Right renal cortex interstitium (tissue), 3 donors: Measurements from ENCODE around the gene KCTD18. TPM values are rescaled to one million over a fixed set of nuclear protein-coding genes. Genes with fewer than 3 reads are reported as not detected.
A peak's percentile ranks its signal among the peaks of the same experiment; 100 is the strongest.

Experiments used
- DNase-seq, 3 donors: peaks; one replicate each; pipeline ENCODE4 v3.0.0-alpha.2; 2013; ENCODE audit warnings: low read depth in 3 of 3, low spot score in 2 of 3
- polyA plus RNA-seq, 3 donors: library from polyadenylated mRNA; unstranded; fragments of 120-200 nt; gene quantifications; one replicate each; pipeline ENCODE4 v1.2.1, GENCODE V29; 2013; ENCODE audit not compliant: insufficient read length in 3 of 3

Gene KCTD18
- polyA plus RNA-seq, 3 donors, result 14.7 to 16.1 (median 14.7) TPM

DNA sequence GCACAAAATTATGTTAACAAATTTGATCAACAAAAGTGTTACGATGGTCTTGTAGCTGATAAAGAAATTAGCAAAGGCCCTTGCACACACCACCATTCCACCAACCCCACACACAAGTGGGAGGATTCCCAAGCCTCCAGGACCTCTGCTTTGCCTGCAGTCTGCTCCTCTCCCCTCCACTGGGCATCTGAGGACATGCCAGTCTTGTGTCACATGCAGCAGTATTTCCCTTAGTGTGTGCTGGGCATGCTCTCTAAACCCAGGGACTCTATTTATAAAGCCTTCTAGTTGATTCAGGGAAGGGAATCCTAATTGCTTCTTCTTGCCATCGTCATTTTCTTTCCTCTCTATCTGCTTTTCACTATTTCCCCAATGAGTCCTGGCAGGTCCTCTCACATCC lies 53.3 kb downstream of the KCTD18 start:
- DNase-seq, result no peak

DNA sequence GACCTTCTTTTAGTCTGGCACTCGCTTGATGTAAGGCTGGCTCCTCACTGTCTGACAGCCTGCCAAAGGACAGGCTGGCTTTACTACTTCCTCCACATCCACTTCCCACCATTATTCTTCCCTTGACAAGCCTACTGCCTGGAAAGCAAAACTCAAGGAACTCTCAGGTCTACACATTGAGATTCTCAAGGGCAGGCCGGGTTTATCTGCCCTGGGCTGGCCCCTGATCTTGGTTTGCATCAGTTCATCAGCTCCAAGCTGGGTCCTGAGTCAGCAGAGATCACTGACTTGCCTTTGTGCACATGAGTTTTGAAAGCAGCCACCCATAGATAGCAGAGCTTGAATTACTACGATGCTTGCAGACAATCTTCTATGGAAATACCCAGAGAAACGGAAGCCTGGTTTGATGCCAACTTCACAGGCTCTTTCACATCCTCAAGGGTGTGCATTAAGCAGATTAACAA lies 53.9 kb downstream of the KCTD18 start:
- no peak for DNase-seq

DNA sequence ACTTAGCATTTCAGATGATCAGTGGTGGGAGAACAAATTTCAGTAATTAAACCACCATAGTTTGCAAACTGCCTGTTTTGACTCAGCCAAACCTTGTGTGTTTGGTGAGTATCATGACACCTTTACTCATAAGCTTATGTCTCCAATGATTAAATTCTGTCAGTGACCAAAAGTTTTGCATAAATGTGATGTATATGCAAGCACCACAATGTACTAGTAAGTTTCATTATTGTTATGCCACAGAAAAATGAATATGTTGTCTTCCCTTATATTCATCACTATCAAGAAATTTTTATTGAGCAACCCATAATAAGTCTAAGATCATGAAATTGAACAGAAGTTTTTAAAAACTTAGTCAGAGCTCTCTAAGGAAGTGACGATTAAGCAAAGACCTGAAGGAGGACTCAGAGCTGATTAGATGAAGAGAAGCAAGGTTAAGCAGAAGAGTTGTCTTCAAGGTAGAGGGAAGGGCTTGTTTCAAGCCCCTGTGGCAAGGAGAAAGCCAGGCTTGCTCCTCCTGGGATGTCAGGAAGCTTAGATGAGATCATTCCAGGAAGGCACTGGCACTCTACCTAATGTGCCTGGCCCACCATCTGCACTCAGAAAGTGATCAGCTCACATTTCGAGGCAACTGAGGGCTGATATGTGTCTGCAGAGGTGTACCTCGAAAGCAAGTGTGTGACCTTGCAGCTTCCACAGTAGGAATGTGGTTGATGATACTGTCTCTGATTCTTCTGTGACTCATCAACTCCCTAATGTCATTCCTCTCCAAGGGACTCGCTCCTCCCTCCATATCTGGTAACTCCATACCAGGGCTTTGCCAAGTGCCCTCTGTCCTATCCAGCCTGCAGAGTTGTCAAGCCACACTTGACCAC lies 54.7 kb downstream of the KCTD18 start:
- DNase-seq, result no peak

DNA sequence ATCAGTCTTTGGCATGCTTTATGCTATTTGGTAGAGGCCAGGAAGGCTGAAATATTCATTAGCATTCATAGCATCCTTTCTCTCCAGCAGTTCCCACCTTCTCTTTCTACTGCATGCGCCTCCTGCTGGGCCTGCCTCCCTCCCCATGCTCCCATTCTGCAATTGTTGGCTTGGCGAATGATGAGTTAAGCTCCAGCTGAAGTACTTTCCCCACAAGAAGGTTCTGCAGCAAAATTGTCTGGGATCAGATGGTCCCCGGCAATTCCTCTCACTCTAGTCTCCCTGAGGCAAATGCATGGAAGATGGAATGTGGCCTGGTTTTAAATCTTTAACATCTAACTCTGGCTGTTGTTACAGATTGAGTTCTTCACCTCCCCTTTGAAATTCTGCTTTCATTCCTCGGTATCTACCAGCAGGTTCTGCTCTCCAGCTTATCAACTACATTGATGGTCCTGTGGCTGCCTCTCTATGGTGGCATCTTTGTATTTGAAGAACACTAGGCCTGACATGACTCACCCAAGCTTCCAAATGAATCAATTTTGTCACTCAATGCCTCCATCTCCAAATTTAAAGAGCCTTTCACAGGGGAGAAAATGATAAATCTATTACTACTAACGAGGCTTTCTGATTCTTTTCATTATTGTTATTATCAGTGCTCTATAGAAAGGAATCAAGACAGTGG lies 55.9 kb downstream of the KCTD18 start:
- no peak for DNase-seq

DNA sequence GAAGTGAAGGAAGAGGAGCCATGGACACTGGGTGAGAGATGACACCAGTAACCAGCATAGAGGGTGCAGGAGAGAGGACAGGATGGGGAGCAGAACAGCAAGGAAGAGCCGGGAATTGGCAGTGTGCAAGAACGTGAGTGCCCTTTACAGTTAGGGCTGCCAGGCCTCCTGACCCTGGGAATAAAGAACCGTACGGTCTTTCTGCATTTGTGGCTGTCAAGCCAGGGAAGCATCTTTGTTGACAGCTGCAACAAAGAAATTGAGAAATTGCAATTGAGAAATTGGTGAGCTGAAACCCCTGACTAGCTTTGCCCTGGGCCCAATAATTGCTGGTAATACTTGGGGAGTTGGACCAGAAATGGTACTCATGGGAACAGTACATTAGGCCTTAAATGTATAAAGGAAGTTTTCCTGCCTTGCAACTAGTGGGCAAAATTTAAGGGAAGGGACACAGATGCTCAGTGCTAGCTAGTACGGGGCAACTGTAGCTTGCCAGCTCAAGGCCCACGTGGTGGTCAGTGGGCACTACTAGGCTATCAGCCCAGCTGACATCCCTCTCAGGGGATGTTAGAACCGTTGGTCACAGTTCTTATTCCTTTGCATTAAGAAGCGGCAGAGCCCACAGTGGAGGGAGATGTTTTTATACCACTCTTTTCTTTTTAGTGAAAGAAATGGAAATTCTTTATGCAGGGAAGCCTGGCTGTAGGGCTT lies 56.6 kb downstream of the KCTD18 start:
- DNase-seq, result no peak

DNA sequence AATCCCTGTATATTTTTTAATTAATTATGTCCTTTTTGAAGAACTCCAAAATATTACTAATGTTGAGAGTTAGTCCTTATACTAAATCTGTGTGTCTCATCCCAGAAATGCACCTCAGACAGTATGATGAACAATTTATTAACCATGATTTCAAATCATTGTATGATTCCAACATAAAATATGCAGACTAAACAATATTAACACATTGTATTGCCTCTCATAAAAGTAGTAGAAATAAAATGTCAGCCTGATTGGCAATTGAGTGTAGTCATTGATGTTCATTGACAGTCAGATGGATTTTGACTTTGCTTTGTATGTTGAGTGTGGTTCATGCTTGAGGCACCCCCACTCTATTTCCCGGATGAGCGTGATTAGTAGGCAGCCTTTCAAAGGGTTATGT lies 57.5 kb downstream of the KCTD18 start:
- no peak for DNase-seq

DNA sequence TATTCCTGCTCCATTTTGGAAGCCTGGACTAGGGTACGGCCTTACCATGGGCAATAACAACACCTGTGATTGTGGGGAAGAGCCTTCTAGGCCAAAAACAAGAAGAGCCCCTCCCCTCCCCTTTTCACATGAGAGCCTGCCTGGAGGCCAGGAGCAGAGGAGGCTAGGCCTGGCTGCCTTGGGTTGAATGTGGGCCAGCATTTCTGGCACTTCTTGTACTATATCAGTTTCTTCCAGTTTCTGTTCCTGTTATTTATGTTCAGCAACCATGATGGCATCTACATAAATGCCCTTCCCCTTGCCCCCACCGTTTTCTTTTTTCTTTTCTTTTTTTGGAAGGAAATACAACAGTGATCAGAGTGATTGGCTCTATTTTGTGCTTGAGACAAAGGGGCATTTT lies 58.4 kb downstream of the KCTD18 start:
- no peak for DNase-seq

DNA sequence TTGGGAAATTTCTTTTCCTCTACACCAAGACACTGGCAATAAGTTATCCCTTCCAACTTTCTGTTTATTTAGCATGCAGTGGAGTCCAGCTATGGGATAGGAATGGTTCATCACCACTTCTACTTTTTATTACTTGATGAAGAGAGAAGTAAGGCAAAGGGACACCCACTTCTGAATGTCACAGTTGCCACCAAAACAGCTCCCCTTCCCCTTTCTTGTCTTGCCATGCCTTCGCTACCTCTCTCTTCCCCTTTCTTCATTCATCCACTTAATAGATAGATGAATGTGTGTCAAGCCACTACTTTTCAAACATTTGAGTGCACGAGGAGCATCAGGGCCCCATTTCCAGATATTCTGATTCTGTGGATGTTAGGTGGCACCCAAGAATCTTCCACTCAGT lies 59.6 kb downstream of the KCTD18 start:
- DNase-seq, result no peak

DNA sequence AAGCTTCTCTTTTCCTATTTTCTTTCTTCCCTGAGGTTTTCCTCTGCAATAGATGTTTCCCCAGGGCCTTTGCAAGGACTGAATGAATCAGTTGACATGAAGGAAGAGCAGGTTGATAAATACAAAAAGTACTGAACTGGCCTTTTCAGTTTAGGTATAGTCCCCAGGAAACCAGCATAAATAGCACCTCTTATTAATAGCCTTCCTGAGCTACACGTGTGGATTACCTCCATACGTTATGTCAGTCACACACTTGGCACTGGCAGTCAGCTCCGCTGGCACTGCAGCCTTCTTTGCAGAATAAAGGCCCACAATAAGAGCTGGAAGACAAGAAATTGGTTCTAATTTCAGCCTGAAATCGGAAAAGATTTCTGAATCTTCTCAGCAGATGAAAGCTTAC lies 60.7 kb downstream of the KCTD18 start:
- no peak for DNase-seq

DNA sequence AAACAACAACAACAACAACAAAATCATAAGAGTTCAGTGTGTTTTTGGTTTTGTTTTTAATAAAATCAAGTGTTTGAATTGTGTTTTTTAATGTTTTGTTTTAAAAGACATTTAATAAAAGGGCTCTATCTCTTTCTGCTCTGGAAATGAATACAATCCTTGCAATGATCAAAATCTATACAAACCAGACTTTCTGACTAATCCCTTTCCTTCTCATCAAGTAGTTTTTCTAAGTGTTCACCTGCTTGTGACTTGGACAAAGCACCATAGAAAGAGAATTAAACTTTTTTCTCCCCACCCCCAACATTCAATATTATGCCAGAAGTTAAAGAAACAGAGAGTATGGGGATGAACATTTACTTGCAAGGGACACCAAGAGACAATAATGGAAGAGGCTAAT lies 61.4 kb downstream of the KCTD18 start:
- no peak for DNase-seq

DNA sequence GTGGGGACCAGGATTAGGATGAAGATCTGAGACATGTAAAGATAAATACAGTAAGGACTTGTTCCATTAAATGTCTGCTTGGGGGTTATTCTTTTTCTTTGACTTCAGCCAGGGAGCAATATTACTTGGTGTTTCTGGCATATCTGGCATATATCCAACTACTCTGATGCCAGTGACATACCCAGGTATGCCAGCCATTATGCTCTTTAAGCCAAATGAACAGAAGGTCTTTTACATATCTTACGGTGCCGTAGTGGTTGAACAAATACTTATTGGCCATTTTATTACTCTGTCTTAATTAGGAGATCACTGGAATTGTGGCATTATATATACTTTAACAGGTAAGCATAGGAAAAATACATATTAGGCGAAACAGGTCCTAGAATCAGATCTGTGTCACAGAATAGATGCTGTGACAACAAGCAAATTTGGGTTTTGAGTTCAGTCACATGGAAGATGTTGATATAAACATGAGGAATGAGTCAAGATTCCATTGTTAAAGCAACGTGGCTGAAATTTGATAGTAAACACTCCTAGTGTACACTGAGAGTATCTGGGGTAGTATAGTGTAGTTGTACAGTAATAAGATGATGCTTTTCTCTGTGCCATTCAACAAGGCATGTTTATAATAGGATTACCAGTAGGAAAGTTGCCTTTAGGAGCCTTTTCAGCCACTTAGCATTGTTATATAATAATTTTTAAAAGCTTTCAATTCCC lies 62.6 kb downstream of the KCTD18 start:
- DNase-seq, result no peak

DNA sequence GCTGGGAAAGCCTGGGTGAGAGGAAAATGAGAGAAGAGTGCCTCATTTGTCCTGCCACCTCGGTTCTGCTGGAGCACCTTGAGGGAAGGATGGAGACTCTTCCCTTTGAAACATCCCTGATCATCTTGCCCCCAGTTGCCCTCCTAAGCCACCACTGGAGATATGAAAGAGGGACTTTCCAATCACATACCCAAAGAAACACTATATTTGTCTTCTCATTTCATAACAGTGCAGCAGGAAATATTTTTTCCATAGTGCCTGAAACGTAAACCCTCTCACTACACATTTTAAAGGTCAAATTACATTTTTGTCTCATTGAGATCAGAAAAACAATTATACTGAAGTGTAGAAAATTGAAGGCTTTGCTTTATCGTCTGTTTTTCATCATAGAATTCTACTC lies 63.3 kb downstream of the KCTD18 start:
- DNase-seq, result no peak

DNA sequence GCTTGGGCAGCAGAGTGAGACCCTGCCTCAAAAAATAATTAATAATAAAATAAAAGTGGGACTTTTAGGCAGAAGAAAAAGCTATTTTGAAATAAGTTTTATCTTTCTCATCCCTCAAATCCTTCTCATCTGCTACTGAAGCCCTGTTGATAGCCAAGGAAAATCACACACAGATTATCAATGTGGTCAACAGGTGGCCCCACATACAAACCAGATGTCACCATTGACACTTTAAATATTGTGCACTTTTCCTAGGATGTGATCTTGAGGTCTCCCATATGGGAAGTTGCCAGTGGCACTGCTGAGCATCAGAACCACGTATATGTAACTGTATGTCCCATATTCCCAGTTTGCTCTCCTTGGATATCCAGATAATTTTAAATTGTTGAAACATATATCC lies 64.6 kb downstream of the KCTD18 start:
- no peak for DNase-seq

DNA sequence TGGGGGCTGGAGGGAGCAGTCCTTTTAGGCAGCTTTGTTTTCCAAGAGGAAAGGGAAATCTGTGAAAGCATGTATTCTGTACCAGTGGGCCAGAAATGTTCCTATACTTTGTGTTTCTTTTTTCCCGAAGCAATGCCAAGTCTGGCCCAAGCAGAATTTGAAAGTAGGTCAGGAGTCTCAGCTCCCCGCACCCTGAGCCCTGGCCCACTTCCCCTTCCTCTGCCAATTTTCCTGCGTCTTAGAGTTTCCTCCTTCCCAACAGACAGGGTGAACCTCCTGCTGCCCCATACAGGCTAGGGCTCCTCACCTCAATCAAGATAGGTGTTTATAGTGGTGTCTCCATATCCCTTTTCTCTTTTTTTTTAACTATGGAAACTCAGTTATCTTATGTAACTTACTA lies 65.3 kb downstream of the KCTD18 start:
- no peak for DNase-seq

DNA sequence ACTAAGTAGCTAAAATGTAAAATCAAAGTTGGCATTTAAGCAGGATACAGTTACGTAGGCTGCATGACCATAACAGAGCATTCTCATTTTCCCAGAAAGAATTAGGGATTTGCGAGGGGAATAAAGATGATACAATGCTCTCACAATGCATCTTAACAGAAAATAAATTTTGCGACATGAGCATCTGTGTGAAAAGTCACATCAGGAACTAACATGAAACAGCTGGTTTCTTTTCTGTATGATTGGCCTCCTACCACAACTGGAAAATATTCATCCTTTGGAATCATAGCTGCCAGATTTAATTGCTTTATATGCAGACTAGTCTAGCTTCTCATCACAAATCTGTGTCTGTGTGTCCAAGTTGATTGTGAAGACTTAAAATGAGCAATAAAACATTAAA lies 66.0 kb downstream of the KCTD18 start:
- peak in 1 of 3 donors; percentile 19 for DNase-seq

DNA sequence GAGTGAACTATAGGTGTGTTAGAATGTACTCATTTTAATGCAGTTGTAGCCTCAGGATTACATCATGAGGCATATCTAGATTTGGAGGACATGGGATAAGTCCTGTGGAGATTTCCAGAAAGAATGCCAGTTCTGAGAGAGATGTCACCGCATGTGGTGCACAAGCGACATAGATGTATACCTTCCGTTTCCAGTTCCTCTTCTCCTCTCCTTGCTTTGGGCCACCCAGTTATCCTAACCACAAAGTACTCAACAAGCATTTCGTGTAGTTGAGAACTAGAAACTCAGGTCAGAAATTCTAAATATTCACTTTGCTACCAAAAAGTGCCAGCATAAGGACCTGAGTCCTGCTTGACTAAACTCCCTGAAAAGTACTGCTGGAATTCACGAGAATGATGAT lies 66.5 kb downstream of the KCTD18 start:
- no peak for DNase-seq

DNA sequence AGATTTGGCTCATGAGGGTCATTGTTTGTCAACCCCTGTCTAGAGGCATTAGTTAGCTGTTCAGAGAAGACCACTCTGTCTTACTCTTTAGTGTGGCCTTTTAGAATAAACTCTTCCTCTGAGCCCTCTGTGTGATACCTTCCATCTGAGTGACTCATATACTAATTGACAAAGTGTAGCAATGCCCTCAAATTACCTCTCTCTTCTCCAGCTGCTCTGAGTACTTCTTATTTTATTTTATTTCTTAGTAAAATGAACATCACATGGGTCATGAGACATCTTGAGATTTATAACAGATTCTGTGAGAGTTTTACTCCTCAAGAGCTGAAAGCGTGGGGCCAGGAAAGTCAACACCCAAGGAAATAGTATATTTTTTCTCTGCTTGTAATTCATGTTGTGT lies 67.4 kb downstream of the KCTD18 start:
- no peak for DNase-seq

DNA sequence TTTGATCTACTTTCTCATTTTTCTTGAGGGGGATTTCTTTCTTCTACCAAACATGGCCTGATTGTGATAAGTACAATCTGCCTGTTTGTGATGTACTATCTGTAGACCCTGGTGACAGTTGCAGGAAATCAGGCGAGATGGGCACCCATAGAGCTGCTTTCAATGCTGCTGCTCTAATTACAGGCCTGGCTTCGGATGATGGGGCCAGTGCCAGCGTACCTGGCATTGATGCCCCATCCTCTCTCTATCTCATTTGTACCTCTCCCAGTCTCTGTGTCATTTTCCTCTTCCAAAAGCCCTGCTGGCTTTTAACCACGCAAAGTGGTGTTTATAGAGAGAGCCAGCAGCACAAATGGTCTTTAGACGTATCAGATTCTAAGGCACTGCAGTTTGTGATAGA lies 69.9 kb downstream of the KCTD18 start:
- DNase-seq, result no peak
